EL (cell line): ENCODE measurements around the gene ST3GAL4.

Experiments used
- DNase-seq: peaks from one replicate; pipeline ENCODE4 v3.0.0-alpha.2; 2016

Gene ST3GAL4

GRCh38 chr11:126430581-126431335, 75.3 kb downstream of the ST3GAL4 start:
- peak; percentile 18 for DNase-seq

- DNase-seq: peak; percentile 89
These were observed 76.0 kb downstream of the ST3GAL4 start for GRCh38 chr11:126431401-126432064.

GRCh38 chr11:126432065-126432461, 76.6 kb downstream of the ST3GAL4 start:
- no peak for DNase-seq

- no peak for DNase-seq
These were observed 77.0 kb downstream of the ST3GAL4 start for GRCh38 chr11:126432525-126432924.

- DNase-seq: no peak
These were observed 77.9 kb downstream of the ST3GAL4 start for GRCh38 chr11:126433244-126433846.

GRCh38 chr11:126433989-126434949, 78.8 kb downstream of the ST3GAL4 start:
- no peak for DNase-seq

GRCh38 chr11:126434950-126435335, 79.5 kb downstream of the ST3GAL4 start:
- DNase-seq: no peak

- DNase-seq: no peak
These were observed 80.8 kb downstream of the ST3GAL4 start for GRCh38 chr11:126436209-126436755.

- DNase-seq: no peak
These were observed 82.2 kb downstream of the ST3GAL4 start for GRCh38 chr11:126437731-126438130.

- DNase-seq: no peak
These were observed 82.8 kb downstream of the ST3GAL4 start for GRCh38 chr11:126438272-126438671.

- no peak for DNase-seq
These were observed 83.2 kb downstream of the ST3GAL4 start for GRCh38 chr11:126438691-126439090.

GRCh38 chr11:126440276-126440675, 84.8 kb downstream of the ST3GAL4 start:
- DNase-seq: no peak

GRCh38 chr11:126440792-126441514, 85.5 kb downstream of the ST3GAL4 start:
- peak; percentile 69 for DNase-seq

- DNase-seq: no peak
These were observed 87.6 kb downstream of the ST3GAL4 start for GRCh38 chr11:126443120-126443519.

- peak; percentile 34 for DNase-seq
These were observed 88.6 kb downstream of the ST3GAL4 start for GRCh38 chr11:126444072-126444471.

GRCh38 chr11:126446581-126446980, 91.1 kb downstream of the ST3GAL4 start:
- no peak for DNase-seq

- no peak for DNase-seq
These were observed 94.7 kb downstream of the ST3GAL4 start for GRCh38 chr11:126450198-126450597.

GRCh38 chr11:126450806-126451205, 95.3 kb downstream of the ST3GAL4 start:
- DNase-seq: no peak

GRCh38 chr11:126451211-126451802, 95.8 kb downstream of the ST3GAL4 start:
- no peak for DNase-seq

GRCh38 chr11:126452241-126453101, 97.0 kb downstream of the ST3GAL4 start:
- no peak for DNase-seq
